ENCODE data around the gene MBNL2. TPM values are rescaled to one million over a fixed set of nuclear protein-coding genes. Genes with fewer than 3 reads are reported as not detected.
"Not testable (repeated sequence)": the region's sequence is repeated elsewhere in the genome, so short reads cannot be mapped to it uniquely, and the experiment has no call there.

Gene MBNL2
- total RNA-seq, 1 donor from 2014 or later: 80.0 TPM

DNA sequence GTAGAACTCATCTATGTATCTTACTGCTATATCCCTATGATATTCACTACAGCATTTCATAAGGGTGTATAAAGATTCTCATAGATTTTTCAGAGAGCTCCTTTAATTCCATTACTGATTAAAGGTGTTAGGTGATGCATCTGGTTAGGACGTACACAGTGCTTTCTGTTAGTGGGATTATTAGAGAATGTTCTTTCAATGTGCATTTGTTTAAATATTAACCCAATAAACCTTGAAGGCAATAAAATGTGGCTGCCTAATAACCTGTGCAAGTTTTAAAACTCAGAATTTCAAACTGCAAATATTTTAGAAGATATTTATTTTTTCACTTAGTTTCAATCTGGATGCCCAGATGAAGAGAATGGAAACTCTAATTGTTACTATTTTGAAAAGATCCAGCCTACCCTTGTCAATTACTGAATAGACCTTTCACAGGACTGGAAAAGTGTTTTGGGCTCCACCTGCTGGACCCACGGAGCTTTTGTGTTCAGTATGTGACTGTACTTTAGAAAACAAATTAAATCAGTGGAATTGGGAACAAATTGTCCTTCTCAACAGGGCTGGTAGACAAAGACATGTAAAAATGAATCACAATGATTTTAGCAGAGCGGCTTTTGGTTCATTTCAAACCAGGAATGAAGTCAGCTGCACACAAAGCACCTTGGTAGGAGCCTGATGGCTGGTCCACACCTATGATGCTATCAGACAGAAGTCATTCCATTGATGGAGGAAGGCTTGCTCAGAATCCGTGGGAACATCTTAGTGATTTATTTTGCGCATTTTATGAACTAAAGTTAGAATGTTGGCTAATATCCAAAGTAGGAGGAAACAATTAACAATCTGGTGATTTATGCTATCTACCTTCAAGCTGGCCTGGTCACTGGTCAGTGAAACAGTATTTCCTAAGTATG lies 122.4 kb downstream of the MBNL2 start:
- no peak for DNase-seq (ENCODE audit: low spot score)

DNA sequence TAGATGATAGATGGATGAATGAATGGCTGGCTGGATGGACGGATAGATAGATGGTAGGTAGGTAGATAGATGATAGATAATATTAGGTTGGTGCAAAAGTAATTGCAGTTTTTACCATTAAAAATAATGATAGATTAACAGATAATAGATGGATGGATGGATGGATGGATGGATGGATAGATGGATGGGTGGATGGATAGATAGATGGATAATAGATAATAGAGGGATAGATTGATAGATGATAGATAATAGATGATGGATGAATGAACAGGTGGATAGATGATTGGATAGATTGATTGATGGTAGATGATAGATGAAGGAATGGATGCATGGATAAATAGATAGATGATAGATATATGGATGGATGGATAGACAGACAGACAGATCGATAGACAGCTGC lies 124.0 kb downstream of the MBNL2 start:
- DNase-seq (ENCODE audit: low spot score): no peak

DNA sequence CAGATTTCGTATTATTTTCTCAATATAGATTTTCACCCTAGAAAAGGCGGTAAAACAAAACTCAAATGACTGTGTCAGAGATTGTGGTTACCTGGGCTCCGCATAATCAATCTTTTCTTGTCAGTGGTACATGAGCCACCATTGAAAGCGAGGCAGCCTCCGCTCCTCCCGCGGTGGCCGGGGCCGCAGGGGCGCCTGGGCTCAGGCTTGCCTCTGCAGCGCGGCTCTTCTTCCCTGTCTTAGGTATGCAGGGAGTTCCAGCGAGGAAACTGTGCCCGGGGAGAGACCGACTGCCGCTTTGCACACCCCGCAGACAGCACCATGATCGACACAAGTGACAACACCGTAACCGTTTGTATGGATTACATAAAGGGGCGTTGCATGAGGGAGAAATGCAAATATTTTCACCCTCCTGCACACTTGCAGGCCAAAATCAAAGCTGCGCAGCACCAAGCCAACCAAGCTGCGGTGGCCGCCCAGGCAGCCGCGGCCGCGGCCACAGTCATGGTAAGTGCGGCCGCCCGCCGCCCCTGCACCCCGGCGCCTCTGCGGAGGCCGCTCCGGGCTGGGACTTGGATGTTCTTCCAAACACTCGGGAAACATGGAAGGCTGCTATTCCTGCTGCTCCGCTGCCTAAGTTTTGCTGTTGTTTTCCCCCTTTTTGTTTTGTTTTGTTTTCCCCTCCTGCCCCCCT lies 124.6 kb downstream of the MBNL2 start:
- DNase-seq (ENCODE audit: low spot score): no peak

DNA sequence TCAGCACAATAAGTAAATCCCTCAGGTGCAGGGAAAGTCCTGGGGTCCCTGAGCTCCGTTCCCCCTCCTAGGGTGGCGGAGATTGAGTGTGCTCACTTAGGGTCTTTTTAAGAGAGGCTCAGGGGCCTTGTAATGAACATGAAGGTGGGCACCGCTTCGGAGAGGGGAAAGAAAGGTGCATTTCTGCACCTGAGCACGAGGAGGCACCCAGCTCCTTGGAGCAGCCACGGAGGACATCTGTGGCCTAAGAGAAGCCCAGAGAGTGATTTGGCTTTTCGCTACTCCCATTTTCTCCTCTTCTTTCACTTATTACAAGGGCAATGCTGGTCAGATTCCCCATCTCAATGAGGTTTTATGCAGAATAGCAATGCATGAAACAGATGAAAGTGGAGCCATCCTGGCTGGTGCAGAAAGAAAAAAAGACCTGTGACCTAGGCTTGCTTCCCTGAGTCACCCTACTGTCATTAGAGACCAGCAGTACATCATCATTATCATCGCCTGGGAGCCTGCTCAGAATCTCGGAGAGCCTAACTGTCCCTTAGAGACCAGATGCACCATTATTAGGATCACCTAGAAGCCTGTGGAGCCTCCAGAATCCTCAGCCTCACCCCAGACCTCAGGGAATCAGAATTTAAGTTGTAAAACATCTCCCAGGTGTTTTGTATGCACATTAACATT lies 125.3 kb downstream of the MBNL2 start:
- no peak for DNase-seq (ENCODE audit: low spot score)

DNA sequence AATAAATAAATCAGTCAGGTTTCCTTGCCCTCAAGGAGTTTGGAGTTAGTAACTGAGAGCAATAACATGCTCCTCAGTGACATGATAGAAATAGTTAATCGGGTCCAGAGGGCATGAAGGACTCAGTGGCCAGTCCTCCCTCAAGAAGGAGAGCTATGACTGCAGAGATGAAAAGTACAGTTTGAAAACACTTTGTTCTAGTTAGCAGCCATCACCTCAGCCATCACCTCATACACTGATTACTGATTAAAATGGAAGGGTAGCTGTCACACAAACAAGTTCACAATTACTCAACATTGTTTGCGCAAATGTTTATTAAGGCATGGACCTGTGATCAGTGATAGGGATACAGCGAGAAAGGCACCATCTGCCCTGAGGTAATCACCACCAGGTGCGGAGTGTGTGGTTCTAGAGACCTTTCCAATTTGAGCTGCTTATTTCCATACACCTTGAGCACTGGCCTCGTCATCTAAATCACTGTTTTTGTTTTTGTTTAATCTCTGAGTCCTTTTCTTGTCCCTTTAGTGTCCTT lies 126.5 kb downstream of the MBNL2 start:
- DNase-seq (ENCODE audit: low spot score): no peak

DNA sequence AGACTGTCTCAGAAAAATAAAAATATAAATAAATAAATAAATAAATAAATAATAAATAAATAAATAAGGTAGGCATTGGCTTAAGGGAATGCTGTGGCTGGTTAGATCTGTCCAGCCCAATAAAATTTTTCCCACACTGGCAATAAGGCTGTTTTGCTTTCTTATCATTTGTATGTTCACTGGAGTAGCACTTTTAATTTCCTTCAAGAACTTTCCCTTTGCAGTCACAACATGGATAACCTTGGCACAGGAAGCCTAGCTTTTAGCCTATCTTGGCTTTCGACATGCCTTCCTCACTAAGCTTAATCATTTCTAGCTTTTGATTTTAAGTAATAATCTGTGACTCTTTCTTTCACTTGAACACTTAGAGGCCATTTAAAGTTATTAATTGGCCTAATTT lies 129.9 kb downstream of the MBNL2 start:
- DNase-seq (ENCODE audit: low spot score): not testable (repeated sequence)

DNA sequence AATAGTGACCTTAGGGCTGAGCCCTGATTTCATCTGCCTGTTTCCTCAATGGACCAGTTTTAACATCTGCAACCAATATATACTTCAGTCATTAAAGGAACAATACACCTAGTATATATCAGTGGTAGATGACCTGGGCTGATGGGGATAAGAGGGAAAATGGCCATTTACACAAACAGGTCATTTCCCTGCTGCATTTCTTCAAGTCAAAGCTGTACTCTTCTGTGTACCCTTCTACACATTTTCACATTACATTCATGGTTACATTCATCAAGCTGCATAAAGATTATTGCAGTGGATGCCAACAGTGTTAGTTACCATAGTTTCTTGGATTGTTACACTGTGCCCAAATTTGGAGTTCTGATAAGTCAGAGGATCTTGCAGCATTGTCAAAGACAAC lies 130.7 kb downstream of the MBNL2 start:
- no peak for DNase-seq (ENCODE audit: low spot score)

DNA sequence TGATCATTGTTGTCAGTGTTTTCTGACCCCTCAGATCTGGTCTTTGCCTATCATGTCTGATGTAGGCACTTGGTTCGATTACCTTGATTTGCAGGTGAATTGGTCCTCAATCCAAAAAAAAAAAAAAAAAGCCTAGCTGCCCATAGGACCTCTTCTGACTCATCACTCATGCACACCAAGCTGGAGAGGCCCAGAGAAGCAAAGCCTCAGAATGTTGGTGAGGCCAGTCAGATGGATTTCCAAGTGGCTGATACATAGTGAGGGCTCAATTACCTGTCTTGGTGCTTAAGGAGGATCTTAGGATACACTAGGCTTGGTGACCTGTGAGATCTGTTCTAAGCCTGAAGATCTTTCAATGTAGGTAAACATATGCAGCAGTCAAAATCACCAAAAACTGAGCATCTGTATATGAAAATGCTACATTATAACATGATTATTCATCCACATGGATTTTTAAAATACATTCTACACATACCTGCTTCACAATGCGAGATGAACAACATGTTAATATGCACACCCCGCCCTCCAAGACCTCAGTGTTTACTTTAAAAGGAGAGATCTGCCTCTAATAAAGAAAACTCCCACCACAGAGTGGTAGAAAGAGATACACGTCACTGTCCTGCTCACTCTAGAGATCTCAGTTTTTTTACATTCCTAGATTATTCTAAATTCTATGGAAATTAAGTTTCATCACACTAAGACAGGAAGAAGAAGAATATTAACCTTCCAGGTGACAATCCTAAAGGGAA lies 132.0 kb downstream of the MBNL2 start:
- no peak for DNase-seq (ENCODE audit: low spot score)

DNA sequence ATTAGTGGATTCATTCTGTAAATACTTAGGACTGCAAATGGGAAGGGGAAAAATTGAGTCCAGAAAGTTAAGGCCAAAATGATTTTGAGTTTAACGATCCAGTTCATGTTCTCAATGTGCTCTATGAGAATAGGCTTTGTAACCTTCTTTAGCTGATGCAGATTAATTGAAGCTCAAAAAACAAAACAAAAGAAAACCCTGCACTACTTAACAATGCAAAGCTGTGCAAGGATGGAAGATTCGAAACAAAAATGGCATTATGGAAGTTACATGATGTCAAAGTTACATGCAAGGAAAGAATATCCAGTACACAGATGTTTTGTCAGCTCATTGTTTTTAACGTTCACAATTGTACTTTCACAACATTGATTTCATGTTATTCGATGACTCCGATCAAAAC lies 132.7 kb downstream of the MBNL2 start:
- no peak for DNase-seq (ENCODE audit: low spot score)

DNA sequence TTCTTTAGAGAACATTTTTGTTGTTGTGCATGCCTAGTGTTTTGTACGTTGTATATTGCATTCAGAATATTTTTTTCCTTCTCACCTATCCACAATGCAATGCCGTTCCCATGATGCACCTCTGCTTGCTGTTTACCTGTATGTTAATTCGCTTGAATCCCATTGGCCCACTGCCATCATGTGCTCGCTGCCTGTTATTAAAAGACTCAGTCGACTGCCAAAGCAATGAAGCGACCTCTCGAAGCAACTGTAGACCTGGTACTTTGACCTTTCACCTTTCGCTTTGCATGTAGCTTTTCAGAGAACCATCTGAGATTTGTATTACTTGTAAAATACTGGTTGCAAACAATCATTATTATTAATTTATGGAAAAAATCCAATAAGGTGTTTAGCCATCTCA lies 134.5 kb downstream of the MBNL2 start:
- DNase-seq (ENCODE audit: low spot score): no peak

DNA sequence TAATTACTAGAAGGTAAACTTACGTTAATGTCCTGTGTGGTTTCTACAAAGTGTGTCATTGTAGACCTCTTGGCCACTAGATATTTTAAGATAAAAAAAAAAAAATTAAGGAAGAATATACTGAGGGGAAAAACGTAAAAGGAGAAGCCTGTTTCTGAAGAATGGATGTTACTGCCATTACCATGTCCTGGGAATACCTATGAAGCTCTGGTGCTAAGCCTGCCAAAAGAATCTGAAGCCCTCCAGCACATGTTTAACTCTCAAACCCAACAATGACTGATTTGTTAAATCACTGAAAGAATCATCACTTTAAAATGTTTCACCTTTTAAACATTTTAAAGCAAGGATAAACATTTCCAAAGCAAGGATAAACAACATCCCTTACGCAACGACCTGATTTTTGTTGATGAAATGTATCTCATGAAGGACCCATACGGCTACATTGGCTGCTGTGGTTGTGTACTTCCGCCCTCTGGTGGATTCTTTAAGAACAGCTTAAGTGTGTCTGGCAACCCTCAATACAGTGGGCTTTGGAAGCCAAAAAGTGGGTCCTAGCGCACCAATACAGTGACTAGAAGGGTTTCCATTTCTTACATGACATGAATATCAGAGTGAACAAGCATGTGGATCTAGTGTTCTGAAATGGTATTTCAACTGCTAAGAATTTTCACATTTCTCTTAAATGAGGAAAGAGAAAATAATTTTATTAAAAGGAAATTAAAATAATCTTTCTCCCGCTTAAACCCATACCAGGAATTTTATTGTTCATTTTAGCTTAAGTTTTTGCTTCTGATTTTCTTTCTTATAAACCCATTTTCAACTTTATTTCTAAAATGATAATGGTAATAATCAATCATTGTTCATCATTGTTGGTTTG lies 137.3 kb downstream of the MBNL2 start:
- no peak for DNase-seq (ENCODE audit: low spot score)

DNA sequence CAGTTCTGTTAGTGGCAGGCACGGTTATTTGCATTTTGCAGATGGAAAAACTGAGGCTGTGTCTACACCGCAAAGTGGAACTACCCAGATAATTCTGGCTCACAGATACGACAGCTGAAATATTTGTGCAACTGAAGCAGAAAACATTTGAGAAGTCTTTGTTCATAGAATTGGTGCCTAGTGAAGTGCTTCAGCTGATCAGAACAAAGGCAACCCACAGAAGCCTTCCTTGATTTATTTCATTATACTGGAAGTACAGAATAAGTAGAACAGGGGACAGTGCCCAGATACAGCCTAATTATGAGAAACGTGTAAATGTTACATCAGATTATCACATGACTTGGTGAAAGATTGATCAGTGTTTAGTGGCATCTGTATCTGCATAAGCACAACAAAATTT lies 138.5 kb downstream of the MBNL2 start:
- no peak for DNase-seq (ENCODE audit: low spot score)

DNA sequence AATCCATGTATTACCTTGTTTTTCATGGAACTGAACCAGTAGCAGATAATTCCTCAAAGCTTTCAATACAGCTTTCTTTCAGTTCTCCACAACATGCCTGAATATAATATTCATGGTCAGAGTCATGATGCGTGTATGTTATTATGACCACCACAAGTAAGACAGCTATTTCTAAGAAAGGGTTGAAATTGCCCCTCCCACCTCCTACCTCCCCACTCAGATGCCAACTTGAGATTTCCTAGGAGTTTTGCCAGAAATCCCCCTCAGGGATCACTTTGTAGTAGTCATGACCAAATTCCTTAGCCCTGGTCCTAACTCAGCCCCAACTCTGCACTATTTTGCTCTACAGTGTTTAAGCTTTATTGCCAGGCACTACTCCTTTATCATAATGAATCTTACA lies 141.9 kb downstream of the MBNL2 start:
- no peak for DNase-seq (ENCODE audit: low spot score)

DNA sequence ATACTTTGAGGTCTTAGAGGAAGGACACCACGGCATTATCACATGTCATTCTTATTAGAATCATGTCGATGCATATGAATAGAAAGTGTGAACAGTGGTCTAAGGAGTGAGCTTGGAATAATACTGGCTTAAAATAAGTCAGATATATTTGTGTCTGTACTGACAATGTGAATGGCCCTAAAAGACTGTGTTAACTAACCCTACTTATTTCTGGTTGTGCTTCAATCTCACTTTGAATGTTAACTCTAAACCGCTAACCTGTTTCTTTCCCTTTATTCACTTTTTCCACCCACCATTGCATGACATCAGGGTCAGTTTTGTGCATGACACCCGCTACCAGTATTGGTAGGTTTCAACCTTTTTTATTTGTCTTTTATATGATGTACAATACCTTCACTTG lies 142.7 kb downstream of the MBNL2 start:
- DNase-seq (ENCODE audit: low spot score): no peak

DNA sequence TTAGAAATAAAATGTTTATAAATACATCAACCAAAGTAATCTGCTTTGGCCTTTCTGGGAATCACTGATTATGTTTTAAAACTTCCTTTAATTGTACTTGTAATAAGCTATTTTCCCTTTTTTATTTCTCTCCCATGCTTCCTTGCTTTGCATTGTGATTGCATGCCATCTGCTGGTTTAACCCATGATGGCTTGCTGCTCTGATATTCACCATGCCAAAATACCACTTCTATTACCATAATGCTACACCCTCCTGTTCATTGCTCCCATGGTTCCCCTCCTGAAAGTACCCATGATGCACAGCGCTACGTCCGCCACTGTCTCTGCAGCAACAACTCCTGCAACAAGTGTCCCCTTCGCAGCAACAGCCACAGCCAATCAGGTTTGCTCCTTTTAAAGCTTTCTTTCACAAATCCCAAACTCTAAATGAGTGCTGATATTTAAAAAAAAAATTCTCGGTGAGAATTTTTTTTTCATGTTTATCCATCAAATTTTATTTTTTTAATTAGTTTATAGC lies 144.1 kb downstream of the MBNL2 start:
- no peak for DNase-seq (ENCODE audit: low spot score)

DNA sequence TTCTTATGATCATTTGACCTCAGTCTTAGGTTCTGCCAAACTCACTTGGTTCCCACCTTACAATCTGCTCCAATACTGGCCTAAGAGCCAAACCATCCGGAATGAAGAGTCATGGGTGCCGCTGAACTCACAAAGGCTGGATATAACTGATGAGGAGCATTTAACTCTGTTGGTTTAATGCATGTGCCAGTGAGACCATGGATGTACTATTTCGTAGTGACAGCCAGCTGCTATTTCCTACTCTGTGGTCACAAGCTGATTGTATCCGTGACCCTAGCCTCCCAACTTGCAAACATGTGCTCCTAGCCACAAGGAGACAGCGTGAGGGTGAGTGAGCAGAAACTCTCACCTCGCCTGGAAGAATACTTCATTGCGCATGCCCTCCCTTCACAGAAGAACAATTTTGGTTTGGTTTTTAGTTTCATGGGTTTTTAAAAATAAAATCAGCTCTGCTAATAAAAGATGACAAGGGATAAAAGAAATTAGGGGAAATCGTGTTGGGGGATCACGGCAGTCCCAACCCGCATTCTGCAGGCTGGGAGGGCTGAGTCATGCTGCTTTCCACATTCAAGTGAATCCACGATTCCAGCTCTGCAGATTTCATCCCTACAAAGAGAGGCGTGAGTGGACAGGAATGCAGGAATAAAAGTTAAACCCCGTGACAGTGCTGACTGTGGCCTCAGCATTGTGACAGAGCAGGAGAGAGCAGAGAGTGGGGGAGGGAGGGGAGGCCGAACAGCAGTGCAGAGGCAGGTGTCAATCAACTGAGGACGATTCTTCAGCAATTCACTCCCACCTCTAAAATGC lies 145.1 kb downstream of the MBNL2 start:
- no peak for DNase-seq (ENCODE audit: low spot score)

DNA sequence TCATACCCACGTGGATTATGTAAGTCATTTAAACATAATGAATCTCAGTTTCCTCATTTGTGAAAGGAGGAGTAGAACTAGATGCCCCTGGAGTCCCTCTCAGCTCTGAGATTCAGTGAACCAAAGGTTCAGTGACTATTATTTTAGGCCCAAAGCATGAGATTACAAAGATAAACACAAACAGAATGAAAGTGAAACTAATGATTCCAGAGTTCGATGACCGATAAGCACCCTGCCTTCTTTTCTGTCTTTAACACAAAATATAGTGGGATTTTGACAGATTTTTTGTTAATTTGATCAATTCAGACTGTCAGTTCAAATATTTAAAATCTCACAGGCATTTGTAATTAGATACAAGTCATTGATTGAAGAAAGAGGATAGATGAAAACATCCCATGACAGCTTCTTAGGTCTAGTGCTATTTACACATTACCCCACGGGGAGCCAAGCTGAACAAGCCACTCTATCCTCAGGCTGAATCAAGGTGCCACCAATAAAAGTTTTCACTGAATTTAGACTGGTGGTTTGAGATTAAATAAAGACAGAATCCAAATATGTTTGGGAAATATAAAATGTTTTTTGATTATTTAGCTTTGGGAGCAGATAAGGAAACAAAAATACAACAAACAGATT lies 147.2 kb downstream of the MBNL2 start:
- DNase-seq (ENCODE audit: low spot score): no peak

DNA sequence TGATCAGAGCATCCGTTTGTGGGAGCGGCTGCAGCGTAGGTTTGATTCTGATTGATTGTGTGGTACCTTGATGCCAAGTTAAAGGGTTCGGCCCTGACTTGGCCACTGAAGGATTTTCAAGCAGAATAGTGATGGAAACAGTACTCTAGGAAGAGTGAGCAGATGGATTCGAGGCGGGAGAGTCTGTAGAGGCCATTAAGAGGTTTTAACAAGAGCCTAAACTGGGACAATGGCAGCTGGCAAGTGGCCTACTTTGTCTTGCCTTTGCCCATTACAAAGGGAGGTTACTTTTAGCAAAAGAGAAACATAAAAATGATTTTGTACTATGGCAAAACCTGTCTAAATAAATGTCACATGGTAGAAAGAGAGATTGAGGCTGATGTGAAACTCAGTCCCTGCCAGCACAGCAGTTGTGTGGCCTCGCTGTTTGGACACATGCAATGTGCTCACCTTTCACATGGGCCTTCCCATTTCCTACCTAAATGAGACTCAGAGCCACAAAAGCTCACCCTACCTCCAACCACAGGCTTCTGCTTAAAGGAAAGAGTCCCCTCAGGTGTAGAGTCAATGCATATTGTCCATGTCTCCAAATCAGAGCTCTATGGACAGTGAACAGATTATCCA lies 149.5 kb downstream of the MBNL2 start:
- DNase-seq (ENCODE audit: low spot score): no peak
